Epithelial cell of proximal tubule (primary cell): Measurements from ENCODE around the gene ASB15. TPM values are rescaled to one million over a fixed set of nuclear protein-coding genes. Genes with fewer than 3 reads are reported as not detected.

Experiments
- DNase-seq: peaks from one replicate; pipeline ENCODE4 v3.0.0-alpha.2; 2011; ENCODE audit warnings: low read depth
- H3K4me3 ChIP-seq: 2 replicates; pipeline ENCODE4 v1.5.1; 2011; ENCODE audit warnings: low read depth, mild to moderate bottlenecking, low read length
- CTCF ChIP-seq: conservative IDR thresholded peaks from 2 replicates; pipeline ENCODE4 v1.5.1; 2012; ENCODE audit warnings: low read depth, mild to moderate bottlenecking, low read length
- total RNA-seq: library from RNA; depleted of rRNA; stranded (reverse); fragments of >200 nt; gene quantifications from 2 replicates; pipeline ENCODE4 v1.2.3, GENCODE V29; 2015

Gene ASB15
- total RNA-seq, 1 donor from 2014 or later: not detected

- TF ChIP-seq CTCF: no peak
- H3K4me3 ChIP-seq: peak overlapping the region; percentile 7
- peak; percentile 15 for DNase-seq
Measured at GRCh38 chr7:123643495-123644441, 42.1 kb downstream of the ASB15 start.

- no peak for TF ChIP-seq CTCF
- H3K4me3 ChIP-seq: no peak overlapping the region
- no peak for DNase-seq
Measured at GRCh38 chr7:123645516-123645915, 43.9 kb downstream of the ASB15 start.

- no peak for TF ChIP-seq CTCF
- DNase-seq: no peak
- H3K4me3 ChIP-seq: no peak overlapping the region
Measured at GRCh38 chr7:123647106-123647730, 45.6 kb downstream of the ASB15 start.

- DNase-seq: no peak
- TF ChIP-seq CTCF: no peak
- no peak overlapping the region for H3K4me3 ChIP-seq
Measured at GRCh38 chr7:123649964-123650363, 48.3 kb downstream of the ASB15 start.

GRCh38 chr7:123650595-123650994 is 49.0 kb downstream of the ASB15 start:
- DNase-seq: no peak
- TF ChIP-seq CTCF: no peak
- H3K4me3 ChIP-seq: no peak overlapping the region

- H3K4me3 ChIP-seq: no peak overlapping the region
- no peak for DNase-seq
- no peak for TF ChIP-seq CTCF
Measured at GRCh38 chr7:123652406-123652805, 50.8 kb downstream of the ASB15 start.
